ENCODE data around the gene CNOT9. TPM values are rescaled to one million over a fixed set of nuclear protein-coding genes. Genes with fewer than 3 reads are reported as not detected.
A peak's percentile ranks its signal among the peaks of the same experiment; 100 is the strongest.

CNOT9 gene
- total RNA-seq, 1 experiment from 2014 or later, result 73.0 TPM

DNA sequence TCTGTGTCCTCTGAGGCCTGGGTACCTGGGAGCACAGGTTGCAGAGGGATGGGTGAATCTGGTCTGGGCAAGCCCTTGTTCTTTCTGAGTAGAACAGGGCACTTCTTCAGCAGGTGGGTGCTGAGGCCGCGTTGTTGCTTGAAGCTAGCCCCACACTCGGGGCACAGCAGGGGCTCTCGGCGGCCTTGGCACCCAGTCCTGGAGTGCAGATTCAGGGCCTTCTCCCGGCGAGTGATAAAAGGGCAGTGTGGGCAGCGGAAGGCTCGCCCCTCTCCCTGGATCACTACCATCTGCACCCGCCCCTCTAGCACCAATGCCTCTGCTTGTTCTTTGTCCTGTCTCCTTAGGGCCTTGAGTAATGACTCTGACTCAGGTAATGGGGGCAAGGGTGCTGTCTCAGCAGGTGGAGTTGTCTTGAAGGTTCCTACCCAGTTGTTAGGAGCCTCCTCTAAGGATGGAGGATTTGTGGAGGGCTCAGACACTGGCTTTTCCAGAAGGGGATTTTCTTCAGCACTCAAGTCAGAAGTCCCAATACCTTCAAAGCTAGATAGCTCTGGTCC is 75.2 kb downstream of the CNOT9 start:
- TF ChIP-seq, protein P1, sequence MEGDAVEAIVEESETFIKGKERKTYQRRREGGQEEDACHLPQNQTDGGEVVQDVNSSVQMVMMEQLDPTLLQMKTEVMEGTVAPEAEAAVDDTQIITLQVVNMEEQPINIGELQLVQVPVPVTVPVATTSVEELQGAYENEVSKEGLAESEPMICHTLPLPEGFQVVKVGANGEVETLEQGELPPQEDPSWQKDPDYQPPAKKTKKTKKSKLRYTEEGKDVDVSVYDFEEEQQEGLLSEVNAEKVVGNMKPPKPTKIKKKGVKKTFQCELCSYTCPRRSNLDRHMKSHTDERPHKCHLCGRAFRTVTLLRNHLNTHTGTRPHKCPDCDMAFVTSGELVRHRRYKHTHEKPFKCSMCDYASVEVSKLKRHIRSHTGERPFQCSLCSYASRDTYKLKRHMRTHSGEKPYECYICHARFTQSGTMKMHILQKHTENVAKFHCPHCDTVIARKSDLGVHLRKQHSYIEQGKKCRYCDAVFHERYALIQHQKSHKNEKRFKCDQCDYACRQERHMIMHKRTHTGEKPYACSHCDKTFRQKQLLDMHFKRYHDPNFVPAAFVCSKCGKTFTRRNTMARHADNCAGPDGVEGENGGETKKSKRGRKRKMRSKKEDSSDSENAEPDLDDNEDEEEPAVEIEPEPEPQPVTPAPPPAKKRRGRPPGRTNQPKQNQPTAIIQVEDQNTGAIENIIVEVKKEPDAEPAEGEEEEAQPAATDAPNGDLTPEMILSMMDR (IDR thresholded peaks at IDR 0.05), result no peak
- TF ChIP-seq SIN3A (IDR thresholded peaks at IDR 0.05; ENCODE audit: borderline replicate concordance, insufficient read depth, low read depth, low read length), result no peak
- TF ChIP-seq, protein P2, sequence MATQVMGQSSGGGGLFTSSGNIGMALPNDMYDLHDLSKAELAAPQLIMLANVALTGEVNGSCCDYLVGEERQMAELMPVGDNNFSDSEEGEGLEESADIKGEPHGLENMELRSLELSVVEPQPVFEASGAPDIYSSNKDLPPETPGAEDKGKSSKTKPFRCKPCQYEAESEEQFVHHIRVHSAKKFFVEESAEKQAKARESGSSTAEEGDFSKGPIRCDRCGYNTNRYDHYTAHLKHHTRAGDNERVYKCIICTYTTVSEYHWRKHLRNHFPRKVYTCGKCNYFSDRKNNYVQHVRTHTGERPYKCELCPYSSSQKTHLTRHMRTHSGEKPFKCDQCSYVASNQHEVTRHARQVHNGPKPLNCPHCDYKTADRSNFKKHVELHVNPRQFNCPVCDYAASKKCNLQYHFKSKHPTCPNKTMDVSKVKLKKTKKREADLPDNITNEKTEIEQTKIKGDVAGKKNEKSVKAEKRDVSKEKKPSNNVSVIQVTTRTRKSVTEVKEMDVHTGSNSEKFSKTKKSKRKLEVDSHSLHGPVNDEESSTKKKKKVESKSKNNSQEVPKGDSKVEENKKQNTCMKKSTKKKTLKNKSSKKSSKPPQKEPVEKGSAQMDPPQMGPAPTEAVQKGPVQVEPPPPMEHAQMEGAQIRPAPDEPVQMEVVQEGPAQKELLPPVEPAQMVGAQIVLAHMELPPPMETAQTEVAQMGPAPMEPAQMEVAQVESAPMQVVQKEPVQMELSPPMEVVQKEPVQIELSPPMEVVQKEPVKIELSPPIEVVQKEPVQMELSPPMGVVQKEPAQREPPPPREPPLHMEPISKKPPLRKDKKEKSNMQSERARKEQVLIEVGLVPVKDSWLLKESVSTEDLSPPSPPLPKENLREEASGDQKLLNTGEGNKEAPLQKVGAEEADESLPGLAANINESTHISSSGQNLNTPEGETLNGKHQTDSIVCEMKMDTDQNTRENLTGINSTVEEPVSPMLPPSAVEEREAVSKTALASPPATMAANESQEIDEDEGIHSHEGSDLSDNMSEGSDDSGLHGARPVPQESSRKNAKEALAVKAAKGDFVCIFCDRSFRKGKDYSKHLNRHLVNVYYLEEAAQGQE (IDR thresholded peaks at IDR 0.05; ENCODE audit: insufficient read depth in 1 of 2, low read depth in 2 of 2, low read length in 1 of 2), result no peak
- TF ChIP-seq TCF7L2 (IDR thresholded peaks at IDR 0.05; ENCODE audit: low read depth, low read length), result no peak
- TF ChIP-seq POLR2AphosphoS5 (IDR thresholded peaks at IDR 0.05; ENCODE audit: low read depth, low read length), result no peak
- CTCF ChIA-PET, result interaction anchor here (0.6 kb wide), 1 partner anchor 130 kb away, joined by 5 read pairs; no protein-coding TSS in a partner anchor
- intact Hi-C loops (cut with micrococcal nuclease; ENCODE audit: unreplicated experiment), result no loop called here
- no peaks in the 10 kb centered on the region for H3K4me1 ChIP-seq (ENCODE audit: control insufficient read depth, insufficient read depth, low read length)
- H3K4me3 ChIP-seq (ENCODE audit: low read depth in 2 of 2, low read length in 2 of 2), result no peak overlapping the region
- ATAC-seq, result no peak
- no TSS peak for BruUV-seq (replicated peaks)
- POLR2A ChIA-PET, result no interaction called here
- no peak overlapping the region for H3K27ac ChIP-seq (ENCODE audit: low read length)
- in situ Hi-C loops (cut with HindIII; ENCODE audit: low pct_unique_long_range_greater_than_20kb, low sequenced_read_pairs), result no loop called here
- no peaks in the 10 kb centered on the region for H3K27me3 ChIP-seq (ENCODE audit: control insufficient read depth, insufficient read depth, low read length)
- H3K9me3 ChIP-seq (ENCODE audit: control insufficient read depth, insufficient read depth, low read depth, low read length), result no peaks in the 10 kb centered on the region
- DNase-seq (ENCODE audit: low read depth, low spot score), result no peak
- H3K36me3 ChIP-seq (ENCODE audit: control insufficient read depth, insufficient read depth, low read length), result peaks cover 20% of the 10 kb centered on the region

DNA sequence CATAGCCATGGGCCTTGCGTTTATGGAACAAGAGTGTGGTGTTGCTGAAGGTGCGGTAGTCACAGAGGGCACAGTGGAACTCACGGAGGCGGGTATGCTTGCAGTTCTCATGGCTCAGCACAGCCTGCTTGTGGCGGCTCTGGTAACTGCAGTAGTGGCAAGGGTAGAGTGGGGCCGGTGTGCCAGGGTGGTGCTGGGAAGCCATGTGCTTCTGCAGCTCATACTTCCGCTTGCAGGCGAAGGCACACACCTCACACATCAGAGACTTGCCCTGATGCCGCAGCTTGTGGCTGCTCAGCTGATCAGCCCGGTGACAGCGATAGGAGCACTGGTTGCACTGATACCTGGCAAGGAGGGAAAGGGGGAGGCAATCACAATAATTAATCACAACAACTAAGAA is 76.1 kb downstream of the CNOT9 start:
- Histone ChIP-seq H3K27me3 (ENCODE audit: control insufficient read depth, insufficient read depth, low read length) (no peaks in the 10 kb centered on the region), H3K4me3 (ENCODE audit: low read depth in 2 of 2, low read length in 2 of 2) (no peak overlapping the region), H3K4me1 (ENCODE audit: control insufficient read depth, insufficient read depth, low read length) (no peaks in the 10 kb centered on the region), H3K27ac (ENCODE audit: low read length) (no peak overlapping the region), H3K9me3 (ENCODE audit: control insufficient read depth, insufficient read depth, low read depth, low read length) (no peaks in the 10 kb centered on the region), H3K36me3 (ENCODE audit: control insufficient read depth, insufficient read depth, low read length) (peaks cover 20% of the 10 kb centered on the region)
- BruUV-seq (replicated peaks), result no TSS peak
- DNase-seq (ENCODE audit: low read depth, low spot score) (no peak), ATAC-seq (0 out of 2 replicates have a peak, but pooled peaks have one; percentile 33)
- in situ Hi-C loops (cut with HindIII; ENCODE audit: low pct_unique_long_range_greater_than_20kb, low sequenced_read_pairs) (no loop called here), intact Hi-C loops (cut with micrococcal nuclease; ENCODE audit: unreplicated experiment) (no loop called here)
- TF ChIP-seq POLR2AphosphoS5 (IDR thresholded peaks at IDR 0.05; ENCODE audit: low read depth, low read length), result no peak
- TF ChIP-seq TCF7L2 (IDR thresholded peaks at IDR 0.05; ENCODE audit: low read depth, low read length), result no peak
- TF ChIP-seq, protein P1 (IDR thresholded peaks at IDR 0.05), result no peak
- TF ChIP-seq, protein P2 (IDR thresholded peaks at IDR 0.05; ENCODE audit: insufficient read depth in 1 of 2, low read depth in 2 of 2, low read length in 1 of 2), result no peak
- no peak for TF ChIP-seq SIN3A (IDR thresholded peaks at IDR 0.05; ENCODE audit: borderline replicate concordance, insufficient read depth, low read depth, low read length)
- CTCF ChIA-PET, result no interaction called here
- POLR2A ChIA-PET, result no interaction called here

Measured in Panc1 (cell line).